HG03066 (cell line): ENCODE data around the gene LGR6.
"Not testable (repeated sequence)": the region's sequence is repeated elsewhere in the genome, so short reads cannot be mapped to it uniquely, and the experiment has no call there.

Experiments
- ATAC-seq: cut with Tn5 transposase; IDR thresholded peaks from one replicate; pipeline ENCODE4 v1.9.1; 2021; ENCODE audit warnings: low read depth; ENCODE audit not compliant: unreplicated experiment

Gene LGR6

DNA sequence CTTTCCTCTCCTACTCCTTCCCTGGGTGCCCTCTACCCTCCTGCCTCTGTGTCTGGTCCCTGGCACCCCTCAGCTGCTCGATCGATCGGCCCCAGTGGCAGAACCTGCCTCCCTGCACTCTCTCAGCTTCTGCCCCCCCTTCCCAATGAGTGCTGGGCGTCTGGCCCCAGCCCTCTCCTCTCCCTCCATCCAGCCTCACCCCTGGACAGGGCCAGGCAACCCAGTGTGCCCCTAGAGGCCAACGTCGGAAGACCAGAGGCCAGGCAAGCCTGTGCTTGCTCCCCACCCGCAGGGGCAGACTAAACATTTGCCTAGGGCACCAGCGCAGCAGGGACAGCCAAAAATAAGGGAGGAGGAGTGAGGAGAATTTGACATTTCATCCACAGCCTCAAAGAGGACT lies 43.5 kb downstream of the LGR6 start:
- ATAC-seq, result no peak

DNA sequence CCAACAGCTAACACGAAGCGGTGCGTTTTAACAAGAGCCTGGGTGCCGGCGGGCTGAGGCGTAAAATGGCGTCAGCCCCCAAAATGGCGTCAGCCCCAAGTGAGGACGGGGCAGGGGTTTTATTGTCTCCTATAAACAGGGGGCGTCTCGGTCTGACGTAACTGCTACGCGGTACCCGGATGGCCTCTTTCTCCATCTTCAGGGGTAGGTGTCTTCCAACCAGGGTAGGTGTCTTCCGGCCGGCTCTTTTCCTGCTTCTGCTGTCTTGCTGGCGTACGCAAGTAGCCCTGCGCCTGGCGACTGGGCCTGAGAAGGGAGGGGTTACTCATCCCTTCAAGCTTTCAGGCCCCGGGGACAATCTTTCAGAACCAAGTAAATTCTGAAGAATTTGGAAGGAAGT lies 45.3 kb downstream of the LGR6 start:
- ATAC-seq, result no peak

DNA sequence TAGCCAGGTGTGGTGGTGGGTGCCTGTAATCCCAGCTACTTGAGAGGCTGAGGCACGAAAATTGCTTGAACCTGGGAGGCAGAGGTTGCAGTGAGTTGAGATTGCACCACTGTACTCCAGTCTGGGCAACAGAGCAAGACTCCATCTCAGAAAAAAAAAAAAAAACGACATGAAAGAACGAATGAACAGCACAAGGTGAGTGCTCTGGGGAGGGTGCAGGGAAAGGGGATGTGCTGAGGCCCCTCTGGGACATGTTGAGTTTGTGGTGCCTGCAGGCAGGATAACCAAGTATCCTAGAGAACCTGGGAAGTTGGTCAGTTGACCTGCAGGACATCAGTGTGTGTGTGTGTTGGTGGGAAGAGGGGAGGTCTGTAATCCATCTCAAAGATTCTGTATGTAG lies 46.6 kb downstream of the LGR6 start:
- not testable (repeated sequence) for ATAC-seq

DNA sequence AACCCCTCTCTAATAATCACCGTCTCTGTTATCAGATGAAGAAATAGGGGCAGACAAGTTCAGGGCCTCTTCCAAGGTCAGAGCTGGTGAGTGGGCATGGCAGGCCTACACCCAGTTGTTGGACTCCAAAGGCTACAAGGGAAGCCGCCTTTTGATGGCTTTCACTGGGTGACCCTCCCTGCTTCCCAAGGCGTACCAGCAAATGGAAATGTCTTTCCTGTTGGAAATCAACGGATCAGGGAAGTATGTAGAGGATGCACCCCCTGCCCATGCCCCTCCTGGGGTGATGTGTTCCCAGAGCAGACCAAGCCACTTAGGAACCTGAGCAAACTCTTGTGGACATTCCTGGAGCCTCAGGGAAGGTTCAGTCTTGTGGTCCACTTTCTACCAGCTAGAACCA lies 47.4 kb downstream of the LGR6 start:
- ATAC-seq, result no peak

DNA sequence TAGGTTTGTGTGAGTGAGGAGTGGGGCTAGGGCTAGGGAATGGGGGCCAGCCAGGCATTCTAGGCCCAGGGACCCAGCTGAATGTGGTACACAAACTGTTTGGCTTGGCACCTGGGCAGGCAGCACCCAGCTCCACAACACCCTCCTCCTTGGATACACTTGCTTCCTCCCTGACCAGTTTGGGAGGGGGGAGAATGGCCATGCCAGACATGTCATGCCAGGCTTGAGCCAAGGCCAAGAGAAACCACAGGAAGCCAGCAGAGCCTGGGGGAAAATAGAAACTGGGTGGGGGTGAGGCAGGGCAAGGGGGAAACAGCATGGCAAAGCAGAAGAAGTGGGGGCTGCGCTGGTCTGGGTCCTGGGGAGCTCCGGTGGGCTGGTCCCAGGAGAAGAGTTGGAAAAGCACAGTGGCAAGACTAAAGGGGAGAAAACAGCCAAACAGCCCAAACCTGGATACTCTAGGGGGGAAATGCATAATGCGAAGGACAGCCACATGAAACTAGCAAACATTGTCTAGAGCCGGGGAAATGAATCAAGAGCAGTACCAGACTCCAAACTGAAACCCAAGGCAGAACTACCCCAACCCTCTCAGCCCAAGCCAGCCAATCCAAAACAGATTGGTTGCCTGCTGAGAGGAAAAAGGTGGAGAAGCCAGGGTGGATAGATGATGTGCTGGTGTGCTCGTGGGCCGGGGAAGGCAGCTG lies 47.9 kb downstream of the LGR6 start:
- ATAC-seq, result no peak

DNA sequence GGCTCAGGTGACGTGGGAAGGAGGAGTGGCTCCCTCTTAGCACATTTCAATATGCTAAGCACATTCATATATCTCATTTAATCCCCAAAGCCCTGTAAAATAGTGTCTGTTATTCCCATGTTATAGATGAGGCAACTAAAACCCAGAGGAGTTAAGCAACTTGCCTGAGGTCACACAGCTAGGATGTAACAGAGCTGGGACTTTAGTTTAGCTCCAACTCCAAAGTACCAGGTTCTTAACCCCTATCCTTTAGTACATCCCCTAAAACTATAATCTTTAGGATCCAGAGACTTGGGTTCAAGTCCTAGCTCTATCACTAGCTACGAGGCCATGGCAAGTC lies 48.5 kb downstream of the LGR6 start:
- no peak for ATAC-seq

DNA sequence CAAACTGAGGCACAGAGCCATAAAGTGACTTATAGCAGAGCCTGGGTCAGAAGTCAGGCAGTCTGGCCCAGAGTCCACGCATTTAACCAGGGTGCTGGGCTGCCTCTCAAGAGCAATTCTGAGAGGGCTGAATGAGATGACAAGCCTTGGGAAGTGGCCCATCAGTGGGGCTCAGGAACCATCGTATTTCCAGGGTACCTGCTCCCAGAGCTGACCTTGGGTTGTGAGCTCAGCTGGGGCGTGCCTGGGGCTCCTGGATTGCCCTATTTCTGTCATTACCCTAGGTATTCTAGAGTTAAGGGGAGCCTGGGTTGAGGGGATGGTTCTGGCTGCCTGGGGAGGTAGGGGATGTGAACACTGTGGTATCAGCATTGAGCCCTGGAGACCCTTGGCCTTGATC lies 49.4 kb downstream of the LGR6 start:
- no peak for ATAC-seq

DNA sequence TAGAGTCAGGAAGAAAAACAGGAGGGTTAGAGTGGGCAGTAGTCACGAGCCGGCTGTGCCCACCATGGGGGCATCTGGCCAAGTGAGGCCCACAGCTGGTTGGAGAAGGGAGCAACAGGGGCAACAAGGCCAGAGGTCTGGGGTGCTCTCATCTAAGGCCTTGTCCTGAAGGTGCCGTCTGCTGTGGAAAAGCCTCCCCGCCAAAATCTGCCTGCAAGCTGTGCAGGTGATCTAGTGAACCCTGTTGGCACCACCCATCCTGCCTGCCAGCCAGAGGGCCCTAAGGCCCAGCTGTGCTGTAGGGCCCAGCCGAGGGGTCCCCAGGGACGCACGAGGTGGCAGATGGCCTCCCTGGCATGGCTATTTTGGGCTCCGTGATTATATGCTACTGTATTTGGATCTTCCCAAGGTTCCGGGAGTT lies 51.3 kb downstream of the LGR6 start:
- ATAC-seq, result no peak

DNA sequence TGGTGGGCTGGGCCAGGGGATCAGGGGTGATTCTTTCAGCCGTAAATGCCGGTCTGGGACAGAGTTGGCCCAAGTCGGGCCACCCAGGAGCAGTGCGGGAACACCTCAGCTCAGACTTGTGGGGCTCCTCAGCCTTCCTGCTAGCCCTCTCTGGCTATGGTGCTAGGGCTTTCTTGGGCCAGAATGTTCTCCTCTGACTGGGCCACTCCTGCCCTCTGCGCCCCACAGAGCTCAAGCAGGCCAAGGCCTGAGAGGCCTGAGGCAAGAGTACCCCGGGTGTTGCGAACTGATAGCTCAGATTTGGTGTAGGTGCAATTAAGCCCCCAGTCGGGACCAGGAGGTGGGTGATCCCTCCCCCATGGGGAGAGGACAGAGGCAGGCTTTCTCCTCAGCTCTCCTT lies 51.8 kb downstream of the LGR6 start:
- no peak for ATAC-seq

DNA sequence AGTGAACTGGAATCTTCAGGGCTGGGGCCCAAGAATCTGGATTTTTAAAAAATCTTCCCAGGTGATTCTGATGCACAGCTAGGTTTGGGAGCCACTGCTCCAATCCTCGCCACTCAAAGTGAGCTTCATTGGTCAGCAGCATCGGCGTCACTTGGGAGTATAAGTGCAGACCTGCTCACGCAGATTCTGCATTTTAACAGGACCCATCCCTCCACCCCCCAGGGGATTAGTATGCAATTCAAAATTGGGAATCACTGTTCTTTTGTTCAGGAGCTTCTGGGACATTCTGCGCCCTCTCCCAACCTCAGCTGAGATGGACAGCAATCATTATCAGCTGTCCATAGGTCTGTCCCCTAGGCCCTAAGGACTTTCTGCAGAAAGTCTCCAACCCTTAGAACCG lies 53.5 kb downstream of the LGR6 start:
- ATAC-seq, result no peak

DNA sequence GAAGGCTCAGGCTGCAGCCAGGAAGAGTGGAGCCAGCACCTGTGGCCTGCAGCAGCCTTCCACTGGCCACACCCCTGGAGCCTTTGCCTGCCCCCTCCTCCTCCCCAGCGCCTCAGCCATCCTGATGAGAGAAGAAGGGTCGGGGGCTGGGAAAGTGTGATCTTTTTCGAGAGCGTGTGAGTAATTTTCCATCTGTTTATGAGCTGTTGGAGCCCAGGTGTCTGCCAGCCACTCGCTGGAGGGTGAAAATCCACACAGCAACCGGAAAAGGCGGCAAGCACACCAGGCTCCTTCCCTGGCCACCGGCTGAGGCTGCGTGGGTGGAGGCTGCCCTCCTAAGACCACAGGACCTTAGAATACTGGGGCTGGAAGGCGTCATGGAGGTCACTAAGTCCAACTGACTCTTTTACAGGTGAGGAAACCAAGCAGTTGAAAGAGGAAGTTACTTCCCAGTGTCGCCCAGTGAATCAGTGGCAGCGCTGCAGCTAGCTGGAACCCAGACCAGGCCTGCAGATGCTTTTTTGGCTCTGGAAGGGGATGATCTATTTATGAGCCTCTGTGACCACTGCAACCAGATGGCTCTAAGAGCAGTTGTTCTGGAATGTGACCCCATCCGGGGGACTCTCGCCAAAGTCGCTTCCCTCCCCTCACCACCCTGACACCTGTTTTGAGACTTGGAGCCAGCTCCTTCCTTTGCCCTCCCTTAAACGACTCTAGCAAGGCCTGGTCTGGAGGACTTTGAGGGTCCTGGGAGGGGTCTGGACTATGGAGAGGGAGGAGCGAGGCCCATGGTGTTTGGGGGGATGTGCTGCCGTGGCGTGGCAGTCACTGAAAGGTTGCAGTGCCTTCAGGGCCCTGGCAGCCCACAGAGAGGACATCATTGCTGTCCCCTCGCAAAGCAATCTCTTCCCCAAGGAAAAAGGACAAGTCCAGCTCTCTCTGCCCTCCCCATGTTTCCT lies 54.5 kb downstream of the LGR6 start:
- no peak for ATAC-seq

DNA sequence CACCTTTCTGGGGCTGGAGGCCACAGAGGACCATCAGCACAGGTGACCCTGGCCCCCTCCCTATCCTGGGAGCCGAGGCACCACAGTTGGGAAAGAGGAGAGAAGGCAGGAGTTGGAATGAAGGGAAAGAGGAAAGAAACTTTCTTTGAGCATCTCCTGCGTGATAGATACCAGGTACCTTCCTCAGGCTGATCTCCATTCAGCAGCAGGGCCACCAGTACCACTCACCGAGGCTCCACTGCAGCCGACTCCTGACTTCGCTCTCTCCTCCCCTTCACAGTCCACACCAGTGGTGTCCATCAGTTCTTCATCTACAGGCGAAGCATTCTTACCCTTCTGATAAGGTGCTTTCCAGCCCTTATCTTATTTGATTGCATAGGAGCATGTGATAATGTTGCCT lies 55.3 kb downstream of the LGR6 start:
- ATAC-seq, result no peak

DNA sequence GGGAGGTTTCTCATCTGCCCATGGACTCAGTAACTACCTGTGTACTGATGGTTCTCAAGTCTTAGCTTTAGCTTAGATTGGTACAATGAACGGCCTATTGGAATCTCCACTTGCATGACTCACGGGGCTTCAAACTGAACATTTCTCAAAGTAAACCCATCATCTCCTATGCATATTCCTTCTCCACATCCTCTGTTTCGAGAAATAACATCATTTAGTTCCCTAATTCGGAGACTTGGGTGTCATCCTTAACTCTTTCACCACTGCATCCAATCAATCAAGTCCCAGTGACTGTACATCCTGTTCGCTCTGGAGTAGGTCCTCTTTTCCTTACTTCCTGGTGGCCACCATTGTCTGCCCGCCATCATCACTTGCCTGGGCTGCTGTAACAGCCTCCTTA lies 55.8 kb downstream of the LGR6 start:
- no peak for ATAC-seq

DNA sequence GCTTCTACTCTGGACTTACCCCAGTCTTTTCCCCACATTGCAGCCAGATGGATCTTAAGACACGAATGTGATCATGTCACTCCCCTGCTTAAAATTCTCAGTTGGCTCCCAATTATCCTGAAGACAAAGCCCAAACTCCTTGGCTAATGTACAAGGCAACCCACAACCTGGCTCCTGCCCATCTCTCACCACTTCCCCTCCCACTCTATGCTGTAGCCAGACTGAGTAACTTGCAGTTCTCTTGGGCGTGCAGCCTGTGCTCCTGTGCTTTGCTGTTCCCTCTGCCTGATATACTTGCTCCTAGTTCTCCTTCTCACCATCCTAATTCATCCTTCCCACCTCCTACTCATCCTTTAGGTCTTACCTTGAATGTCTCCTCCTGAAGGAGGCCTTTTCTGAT lies 56.2 kb downstream of the LGR6 start:
- no peak for ATAC-seq

DNA sequence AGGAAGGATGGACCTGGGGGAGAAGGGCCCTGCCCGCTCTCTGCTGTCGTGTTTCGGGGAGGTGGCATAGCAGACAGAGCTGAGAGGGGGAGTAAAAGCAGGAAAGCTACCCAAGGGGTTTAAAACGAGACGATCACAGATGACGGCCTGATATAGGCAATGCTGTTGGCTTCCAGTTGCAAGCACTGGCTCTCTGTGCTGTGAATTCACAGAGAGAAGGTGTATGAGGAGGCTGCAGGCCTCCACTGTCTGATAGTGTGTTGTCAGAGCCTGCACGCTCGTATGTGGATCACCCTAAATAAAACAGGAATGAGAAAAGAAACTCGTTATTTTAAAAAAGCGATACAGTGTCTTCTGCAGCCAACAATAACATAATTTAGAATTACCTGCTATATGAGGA lies 57.4 kb downstream of the LGR6 start:
- no peak for ATAC-seq

DNA sequence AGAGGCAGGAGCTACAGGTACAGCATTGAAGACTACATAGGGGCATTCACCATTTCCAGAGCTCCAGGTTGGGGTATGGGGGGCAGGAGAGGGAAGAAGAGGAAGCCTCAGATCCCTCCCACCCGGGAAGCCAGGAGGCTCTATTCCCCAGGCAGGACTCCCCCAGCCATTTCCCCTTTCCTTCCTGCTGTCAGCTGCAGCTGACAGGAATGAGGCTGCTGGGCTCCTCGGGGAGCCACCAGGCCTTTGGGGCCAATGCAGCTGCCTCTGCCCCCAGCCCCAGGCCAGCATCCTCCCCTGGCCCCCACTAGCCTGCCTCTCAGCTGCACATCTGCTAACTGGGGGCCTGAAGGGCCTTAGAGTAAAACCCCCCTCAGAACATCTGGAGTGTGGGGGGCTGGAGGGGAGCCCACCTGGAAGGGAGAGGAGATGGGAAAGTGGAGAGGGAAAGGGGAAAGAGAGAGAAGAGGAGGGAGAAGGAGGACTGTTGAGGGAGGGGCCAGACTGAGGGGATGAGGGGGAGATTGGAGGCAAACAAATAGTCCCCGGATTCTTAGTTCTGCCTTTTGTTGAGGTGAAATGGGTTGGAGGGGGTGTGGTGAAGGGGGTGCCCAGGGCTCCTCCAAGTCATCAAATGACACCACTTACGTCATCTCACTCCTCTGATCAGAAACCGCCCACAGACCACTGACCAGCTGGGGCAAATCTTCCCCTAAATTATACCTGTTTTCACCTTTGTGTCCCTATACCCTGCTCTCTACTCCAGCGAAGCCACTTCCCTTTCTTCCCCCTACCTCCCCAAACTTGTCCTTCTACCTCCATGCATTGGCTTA lies 58.0 kb downstream of the LGR6 start:
- no peak for ATAC-seq

DNA sequence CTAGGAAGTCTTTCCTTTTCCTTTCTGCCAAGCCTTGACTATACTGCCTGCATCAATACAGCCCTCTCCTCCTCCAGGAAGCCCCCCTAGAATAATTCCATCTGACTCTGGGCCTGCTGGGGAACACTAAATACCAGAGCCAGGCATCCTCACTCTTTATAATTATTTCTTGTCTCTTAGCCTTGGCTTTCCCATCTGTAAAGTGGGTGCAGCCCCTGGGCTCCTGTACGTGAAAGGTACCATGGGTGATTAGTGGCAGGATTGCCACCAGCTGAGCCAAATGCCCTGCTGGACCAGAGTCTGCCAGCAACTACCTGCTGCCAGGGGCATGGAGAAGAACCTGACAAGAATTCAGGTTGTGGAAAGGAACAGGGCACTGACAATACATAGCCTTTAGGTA lies 58.7 kb downstream of the LGR6 start:
- no peak for ATAC-seq

DNA sequence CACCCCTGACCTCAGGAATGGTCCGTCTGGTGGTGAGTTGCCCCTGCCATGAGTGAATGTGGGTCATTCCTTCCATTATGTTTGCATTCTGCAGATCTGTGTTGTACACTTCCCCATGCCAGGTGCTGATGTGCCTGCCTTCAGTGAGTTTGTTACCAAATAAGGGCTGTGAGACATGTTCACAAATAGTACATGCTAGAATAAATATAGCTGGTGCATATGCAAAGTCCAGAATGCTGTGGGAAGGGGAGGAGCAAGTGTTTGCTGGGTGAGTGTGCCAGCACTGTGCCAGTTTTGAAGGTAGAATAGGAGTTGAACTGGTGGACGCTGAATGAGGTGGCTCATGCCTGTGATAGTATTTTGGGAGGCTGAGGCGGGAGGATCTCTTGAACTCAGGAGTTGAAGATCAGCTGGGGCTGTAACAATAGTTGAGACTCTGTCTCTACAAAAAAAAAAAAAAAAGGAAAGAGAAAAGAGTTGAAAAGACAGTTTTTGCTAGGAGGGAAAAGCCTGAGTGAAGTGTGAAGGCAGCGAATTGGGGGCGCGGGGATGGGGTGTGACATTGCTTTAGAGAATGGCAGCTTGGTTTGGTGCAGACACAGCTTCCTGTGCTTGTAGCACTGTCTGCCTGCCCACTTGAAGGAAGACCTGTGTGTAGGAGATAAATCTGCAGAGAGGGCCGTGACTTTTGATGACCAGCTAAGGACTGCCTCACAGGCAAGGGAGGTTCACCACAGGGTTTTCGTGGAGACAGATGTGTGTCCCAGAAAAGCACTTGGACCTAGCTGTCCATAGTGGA lies 61.1 kb downstream of the LGR6 start:
- no peak for ATAC-seq

DNA sequence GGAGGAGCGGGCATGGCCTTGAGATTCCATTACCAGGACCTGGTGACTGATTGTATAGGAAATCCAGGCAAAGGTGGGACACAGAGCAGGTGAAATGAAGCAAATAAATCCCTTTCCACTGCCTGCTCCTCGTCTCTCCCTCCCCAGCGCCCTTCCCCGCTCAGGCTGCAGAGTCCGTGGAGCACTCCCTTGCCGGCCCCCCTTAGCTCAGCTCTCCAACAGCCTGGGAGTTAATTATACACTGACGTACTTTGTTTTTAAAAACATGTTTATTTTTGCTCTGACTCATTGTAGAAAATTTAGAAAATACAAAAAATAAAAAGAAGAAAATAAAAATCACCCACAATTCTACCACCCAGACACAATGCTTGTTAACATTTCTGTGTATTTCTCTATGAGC lies 61.7 kb downstream of the LGR6 start:
- no peak for ATAC-seq

DNA sequence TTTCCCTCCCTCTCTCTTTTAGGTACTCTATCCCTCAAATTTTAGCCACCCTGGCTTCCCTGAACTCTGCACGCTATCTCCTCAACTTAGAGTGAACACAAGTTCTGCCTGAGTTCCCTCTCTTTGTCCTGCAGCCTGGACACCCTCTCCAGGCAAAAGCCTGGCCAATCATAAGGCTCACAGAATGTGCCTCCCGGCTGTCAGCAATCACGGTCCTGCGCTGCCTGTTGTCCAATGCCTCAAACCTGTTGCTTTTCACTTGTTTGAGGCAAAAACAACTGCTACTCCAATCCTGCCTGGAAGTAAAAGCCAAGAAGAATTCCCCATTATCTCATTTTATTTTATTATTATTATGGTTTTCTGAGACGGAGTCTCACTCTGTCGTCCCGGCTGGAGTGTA lies 66.1 kb downstream of the LGR6 start:
- no peak for ATAC-seq
